HG03432 (cell line): Measurements from ENCODE around the gene CNTNAP4.
A peak's percentile ranks its signal among the peaks of the same experiment; 100 is the strongest.

ENCODE experiments used
- ATAC-seq: cut with Tn5 transposase; IDR thresholded peaks from one replicate; pipeline ENCODE4 v1.9.1; 2021; ENCODE audit warnings: mild to moderate bottlenecking, moderate library complexity; ENCODE audit not compliant: unreplicated experiment

Gene CNTNAP4

DNA sequence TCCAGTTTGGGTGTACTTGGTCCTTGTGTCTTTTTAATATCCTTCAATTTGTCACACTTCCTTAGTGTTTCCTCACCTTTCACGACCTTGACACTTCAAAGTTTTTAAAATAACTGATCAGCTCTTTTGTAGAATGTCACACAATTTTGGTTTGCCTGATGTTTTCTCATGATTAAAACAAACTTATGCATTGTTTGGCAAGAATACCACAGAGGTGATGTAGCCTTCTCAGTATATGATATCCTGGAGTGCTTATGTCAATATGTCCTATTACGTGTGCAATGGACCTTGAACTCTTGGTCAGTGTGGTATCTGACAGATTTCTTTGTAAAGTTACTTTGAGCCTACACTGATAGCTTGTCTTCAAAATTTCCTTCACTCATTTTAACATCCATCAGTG lies 297.4 kb downstream of the CNTNAP4 start:
- no peak for ATAC-seq

GRCh38 chr16:76576526-76576925 lies 299.3 kb downstream of the CNTNAP4 start:
- ATAC-seq, result no peak

- peak; percentile 84 for ATAC-seq
These were observed 299.8 kb downstream of the CNTNAP4 start for GRCh38 chr16:76577003-76577402.

DNA sequence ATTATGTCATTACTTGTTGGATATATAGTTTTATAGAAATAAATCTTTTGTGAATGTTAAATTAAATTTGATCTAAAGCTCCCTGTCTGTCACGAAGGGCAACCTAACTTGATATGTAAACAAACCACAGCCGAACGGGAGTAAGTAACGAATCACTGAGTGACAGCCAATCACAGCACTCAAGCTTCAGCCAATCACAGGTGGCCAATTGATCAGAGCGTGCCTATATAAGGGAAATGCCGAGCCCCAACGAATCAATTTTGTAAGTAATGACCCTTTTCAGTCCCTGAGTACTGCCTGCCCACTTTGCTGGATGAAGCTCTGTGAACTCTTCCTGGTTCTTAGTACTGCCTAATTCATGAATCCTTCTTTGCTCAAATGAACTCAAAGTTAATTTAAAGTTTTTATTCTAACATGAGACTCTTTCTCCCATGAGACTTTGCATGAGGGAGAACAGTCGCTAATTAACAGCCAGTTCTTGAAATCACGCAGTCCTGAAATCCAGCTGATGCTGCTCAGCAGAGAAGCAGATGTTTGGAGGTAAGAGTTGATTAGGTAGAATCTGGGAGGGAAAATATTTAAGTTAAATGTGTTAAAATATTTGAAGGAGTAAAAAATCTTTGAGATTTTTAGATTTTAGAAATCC lies 302.2 kb downstream of the CNTNAP4 start:
- ATAC-seq, result no peak

- ATAC-seq, result no peak
These were observed 306.3 kb downstream of the CNTNAP4 start for GRCh38 chr16:76583466-76583865.

GRCh38 chr16:76583945-76584344 lies 306.7 kb downstream of the CNTNAP4 start:
- peak; percentile 50 for ATAC-seq

DNA sequence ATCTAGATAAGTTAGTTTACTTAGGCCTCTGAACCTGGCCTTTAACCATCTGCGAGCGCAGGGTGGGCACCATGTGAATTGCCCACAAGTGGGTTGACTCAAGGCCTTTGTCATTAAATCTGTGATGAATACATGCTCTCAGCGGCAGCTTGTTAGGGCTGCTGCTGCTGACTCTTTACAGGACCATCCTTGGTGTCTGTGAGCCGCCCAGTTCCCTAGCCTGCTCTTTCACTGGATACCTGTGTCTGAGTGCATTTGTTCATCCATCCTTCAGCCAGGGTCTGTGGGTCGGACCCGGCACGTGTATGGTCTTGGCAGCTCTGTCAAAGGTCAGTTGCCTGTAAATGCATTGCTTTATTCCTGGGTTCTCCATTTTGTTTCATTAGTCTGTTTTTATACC lies 321.3 kb downstream of the CNTNAP4 start:
- ATAC-seq, result no peak

- no peak for ATAC-seq
These were observed 330.1 kb downstream of the CNTNAP4 start for GRCh38 chr16:76607317-76607716.
